Gastroesophageal sphincter (tissue), 4 donors: ENCODE results near the gene SLK. TPM values are rescaled to one million over a fixed set of nuclear protein-coding genes. Genes with fewer than 3 reads are reported as not detected.

ENCODE experiments used
- ATAC-seq: fragments of 150-250 bp; one replicate; pipeline ENCODE4 v1.9.1; 2016; ENCODE audit warnings: mild to moderate bottlenecking, moderate library complexity
- H3K27ac ChIP-seq, 4 donors: fragments of 200-600 bp; sonication (generic) in 3 of 4; 1 replicate in 3 of 4; 2 replicates in 1 of 4; pipeline ENCODE4 v1.5.1; 2016 to 2019
- H3K27me3 ChIP-seq: fragments of 200-600 bp; sonication (generic); one replicate; pipeline ENCODE4 v1.5.1; 2019
- H3K36me3 ChIP-seq, 2 donors: fragments of 200-600 bp; sonication (generic); one replicate each; pipeline ENCODE4 v1.5.1; 2019; ENCODE audit warnings: control low read depth in 1 of 2
- H3K4me1 ChIP-seq, 3 donors: fragments of 200-600 bp; sonication (generic); 1 replicate in 2 of 3; 2 replicates in 1 of 3; pipeline ENCODE4 v1.5.1; 2016 to 2019; ENCODE audit warnings: control low read depth in 2 of 3
- H3K4me3 ChIP-seq, 2 donors: fragments of 200-600 bp; sonication (generic); one replicate each; pipeline ENCODE4 v1.5.1; 2019; ENCODE audit warnings: mild to moderate bottlenecking in 1 of 2, moderate library complexity in 1 of 2
- H3K9me3 ChIP-seq, 3 donors: fragments of 200-600 bp; sonication (generic); one replicate each; pipeline ENCODE4 v1.5.1; 2017 to 2019; ENCODE audit warnings: control low read depth in 2 of 3
- CTCF ChIP-seq, 4 experiments: fragments of 200-600 bp in 2 of 4; fragments of 450-650 bp in 2 of 4; sonication (generic) in 1 of 4; IDR thresholded peaks; one replicate each; pipeline ENCODE4 v1.5.1; 2017 to 2019; ENCODE audit warnings: antibody characterized with exemption in 4 of 4, mild to moderate bottlenecking in 2 of 4, moderate library complexity in 2 of 4
- EP300 ChIP-seq: sonication (generic); formaldehyde crosslinking; IDR thresholded peaks from one replicate; pipeline ENCODE4 v1.6.1; 2017; ENCODE audit warnings: antibody characterized with exemption, mild to moderate bottlenecking
- POLR2A ChIP-seq, 2 donors: fragments of 450-650 bp; IDR thresholded peaks; one replicate each; pipeline ENCODE4 v1.6.1; 2017; ENCODE audit warnings: antibody characterized with exemption in 2 of 2, mild to moderate bottlenecking in 2 of 2, moderate library complexity in 1 of 2
- POLR2AphosphoS5 ChIP-seq: sonication (generic); formaldehyde crosslinking; IDR thresholded peaks from one replicate; pipeline ENCODE4 v1.6.1; 2017; ENCODE audit warnings: antibody characterized with exemption
- WGBS, 2 donors: methylation state at CpG; one replicate each; pipeline ENCODE4 v1.1.5; 2018; ENCODE audit warnings: low coverage in 1 of 2; 5-methylcytosine and 5-hydroxymethylcytosine counted together
- total RNA-seq, 4 donors: library from RNA; depleted of rRNA; stranded (reverse); fragments of >200 nt; gene quantifications; one replicate each; pipeline ENCODE4 v1.1.0, GENCODE V29; 2016

SLK gene
- total RNA-seq, 4 donors from 2014 or later: 75.0 to 119 (median 107) TPM

GRCh38 chr10:104069613-104070012, 102.7 kb downstream of the SLK start:
- H3K4me3 ChIP-seq: no peak overlapping the region
- no peaks in the 10 kb centered on the region for H3K9me3 ChIP-seq
- H3K27ac ChIP-seq: no peak overlapping the region
- H3K36me3 ChIP-seq: no peaks in the 10 kb centered on the region
- 60 to 80% methylated on average over 3 to 4 of the region's 6 CpGs for WGBS, 2 donors
- H3K27me3 ChIP-seq: peaks cover 4% of the 10 kb centered on the region
- no peaks in the 10 kb centered on the region for H3K4me1 ChIP-seq
- TF ChIP-seq EP300 (no peak), CTCF (IDR thresholded peaks at IDR 0.05) (no peak), POLR2A (IDR thresholded peaks at IDR 0.05) (no peak), POLR2AphosphoS5 (no peak)
- no peak for ATAC-seq

- no peak for ATAC-seq
- no peaks in the 10 kb centered on the region for H3K9me3 ChIP-seq
- peaks cover 4% of the 10 kb centered on the region for H3K27me3 ChIP-seq
- peaks cover 0 to 7% (median 0%) of the 10 kb centered on the region in 3 donors for H3K4me1 ChIP-seq
- no peaks in the 10 kb centered on the region for H3K36me3 ChIP-seq
- no peak overlapping the region for H3K27ac ChIP-seq
- TF ChIP-seq CTCF (IDR thresholded peaks at IDR 0.05) (no peak), POLR2A (IDR thresholded peaks at IDR 0.05) (no peak), EP300 (no peak)
- 27 to 44% methylated on average over 4 of the region's 5 CpGs for WGBS, 2 donors
- no peak overlapping the region for H3K4me3 ChIP-seq
Measured at GRCh38 chr10:104072786-104073185, 105.8 kb downstream of the SLK start.

GRCh38 chr10:104074505-104074904, 107.6 kb downstream of the SLK start:
- Histone ChIP-seq H3K36me3 (no peaks in the 10 kb centered on the region), H3K4me1 (peaks cover 0 to 7% (median 0%) of the 10 kb centered on the region in 3 donors), H3K9me3 (no peaks in the 10 kb centered on the region), H3K27ac (no peak overlapping the region), H3K27me3 (peaks cover 4% of the 10 kb centered on the region), H3K4me3 (no peak overlapping the region)
- ATAC-seq: no peak
- no peak for TF ChIP-seq CTCF (IDR thresholded peaks at IDR 0.05)
- no peak for TF ChIP-seq EP300
- TF ChIP-seq POLR2A (IDR thresholded peaks at IDR 0.05): no peak
- TF ChIP-seq POLR2AphosphoS5: no peak
- WGBS, 2 donors: 58 to 100% methylated on average over 1 to 3 of the region's 6 CpGs

GRCh38 chr10:104076743-104077160, 109.8 kb downstream of the SLK start:
- Histone ChIP-seq H3K9me3 (no peaks in the 10 kb centered on the region), H3K36me3 (no peaks in the 10 kb centered on the region), H3K4me3 (no peak overlapping the region), H3K27me3 (peaks cover 4% of the 10 kb centered on the region), H3K27ac (no peak overlapping the region), H3K4me1 (peaks cover 0 to 7% (median 0%) of the 10 kb centered on the region in 3 donors)
- TF ChIP-seq POLR2AphosphoS5: no peak
- TF ChIP-seq EP300: no peak
- TF ChIP-seq CTCF (IDR thresholded peaks at IDR 0.05): no peak
- TF ChIP-seq POLR2A (IDR thresholded peaks at IDR 0.05): no peak
- 17 to 41% methylated on average over 2 to 3 of the region's 3 CpGs for WGBS, 2 donors
- ATAC-seq: no peak

GRCh38 chr10:104077247-104077646, 110.3 kb downstream of the SLK start:
- ATAC-seq: no peak
- no peak overlapping the region for H3K4me3 ChIP-seq
- no peaks in the 10 kb centered on the region for H3K9me3 ChIP-seq
- WGBS, 2 donors: 50% methylated on average over 1 of the region's 3 CpGs; no CpG with 5 or more reads in 1 of the 2 donors
- H3K27me3 ChIP-seq: peaks cover under 1% of the 10 kb centered on the region
- TF ChIP-seq EP300 (no peak), POLR2AphosphoS5 (no peak), POLR2A (IDR thresholded peaks at IDR 0.05) (no peak), CTCF (IDR thresholded peaks at IDR 0.05) (no peak)
- no peaks in the 10 kb centered on the region for H3K36me3 ChIP-seq
- no peak overlapping the region for H3K27ac ChIP-seq
- peaks cover 0 to 10% (median 0%) of the 10 kb centered on the region in 3 donors for H3K4me1 ChIP-seq
